Activated T-cell treated with anti-CD3 and anti-CD28 coated beads for 48 hours (primary cell): Measurements from ENCODE around the gene PTPRD.
"Not testable (repeated sequence)": the region's sequence is repeated elsewhere in the genome, so short reads cannot be mapped to it uniquely, and the experiment has no call there.

Source experiments
- DNase-seq: peaks from one replicate; pipeline ENCODE4 v3.0.0-alpha.2; 2020; ENCODE audit warnings: low read depth

PTPRD gene

GRCh38 chr9:9963841-9964240, 649.0 kb downstream of the PTPRD start:
- no peak for DNase-seq

- no peak for DNase-seq
These were observed 650.9 kb downstream of the PTPRD start for GRCh38 chr9:9961934-9962333.

- DNase-seq: no peak
These were observed 651.3 kb downstream of the PTPRD start for GRCh38 chr9:9961487-9961886.

- no peak for DNase-seq
These were observed 661.1 kb downstream of the PTPRD start for GRCh38 chr9:9951556-9952160.

- no peak for DNase-seq
These were observed 662.0 kb downstream of the PTPRD start for GRCh38 chr9:9950813-9951212.

GRCh38 chr9:9949978-9950377, 662.8 kb downstream of the PTPRD start:
- DNase-seq: no peak

- no peak for DNase-seq
These were observed 663.4 kb downstream of the PTPRD start for GRCh38 chr9:9949368-9949767.

GRCh38 chr9:9945966-9946365, 666.8 kb downstream of the PTPRD start:
- no peak for DNase-seq

GRCh38 chr9:9942764-9943424, 669.9 kb downstream of the PTPRD start:
- peak; percentile 35 for DNase-seq

- no peak for DNase-seq
These were observed 674.4 kb downstream of the PTPRD start for GRCh38 chr9:9938432-9938831.

- not testable (repeated sequence) for DNase-seq
These were observed 681.3 kb downstream of the PTPRD start for GRCh38 chr9:9931464-9931863.

- DNase-seq: no peak
These were observed 688.4 kb downstream of the PTPRD start for GRCh38 chr9:9924376-9924775.

- DNase-seq: no peak
These were observed 691.0 kb downstream of the PTPRD start for GRCh38 chr9:9921805-9922204.

GRCh38 chr9:9920425-9921060, 692.3 kb downstream of the PTPRD start:
- DNase-seq: no peak

- no peak for DNase-seq
These were observed 693.5 kb downstream of the PTPRD start for GRCh38 chr9:9919174-9919775.

GRCh38 chr9:9917400-9917799, 695.4 kb downstream of the PTPRD start:
- no peak for DNase-seq

- no peak for DNase-seq
These were observed 698.6 kb downstream of the PTPRD start for GRCh38 chr9:9914174-9914573.

GRCh38 chr9:9913276-9913832, 699.4 kb downstream of the PTPRD start:
- no peak for DNase-seq

- DNase-seq: no peak
These were observed 700.3 kb downstream of the PTPRD start for GRCh38 chr9:9912459-9912858.

- no peak for DNase-seq
These were observed 707.1 kb downstream of the PTPRD start for GRCh38 chr9:9905736-9906135.

GRCh38 chr9:9904041-9904440, 708.8 kb downstream of the PTPRD start:
- DNase-seq: no peak

- no peak for DNase-seq
These were observed 711.2 kb downstream of the PTPRD start for GRCh38 chr9:9901624-9902023.

- no peak for DNase-seq
These were observed 719.0 kb downstream of the PTPRD start for GRCh38 chr9:9893837-9894236.
